GM19023 (cell line): ENCODE results near the gene HYDIN.
"Not testable (repeated sequence)": the region's sequence is repeated elsewhere in the genome, so short reads cannot be mapped to it uniquely, and the experiment has no call there.

Experiments used
- ATAC-seq: cut with Tn5 transposase; IDR thresholded peaks from one replicate; pipeline ENCODE4 v1.9.1; 2021; ENCODE audit warnings: mild to moderate bottlenecking, moderate library complexity; ENCODE audit not compliant: unreplicated experiment

HYDIN gene

GRCh38 chr16:71226229-71227141 is 4.0 kb downstream of the HYDIN start:
- no peak for ATAC-seq

- ATAC-seq: no peak
These were observed 5.4 kb downstream of the HYDIN start for GRCh38 chr16:71225145-71225544.

GRCh38 chr16:71218306-71218963 is 12.1 kb downstream of the HYDIN start:
- no peak for ATAC-seq

- ATAC-seq: no peak
These were observed 13.0 kb downstream of the HYDIN start for GRCh38 chr16:71217506-71217905.

- ATAC-seq: no peak
These were observed 13.8 kb downstream of the HYDIN start for GRCh38 chr16:71216714-71217113.

- ATAC-seq: no peak
These were observed 15.7 kb downstream of the HYDIN start for GRCh38 chr16:71214746-71215381.

GRCh38 chr16:71205482-71206131 is 24.9 kb downstream of the HYDIN start:
- no peak for ATAC-seq

GRCh38 chr16:71203631-71204030 is 26.9 kb downstream of the HYDIN start:
- ATAC-seq: no peak

GRCh38 chr16:71201556-71201955 is 29.0 kb downstream of the HYDIN start:
- no peak for ATAC-seq

- no peak for ATAC-seq
These were observed 29.5 kb downstream of the HYDIN start for GRCh38 chr16:71201054-71201453.

GRCh38 chr16:71198408-71198807 is 32.1 kb downstream of the HYDIN start:
- no peak for ATAC-seq

- ATAC-seq: no peak
These were observed 38.1 kb downstream of the HYDIN start for GRCh38 chr16:71192387-71192786.

GRCh38 chr16:71188956-71189712 is 41.4 kb downstream of the HYDIN start:
- ATAC-seq: no peak

GRCh38 chr16:71185347-71185746 is 45.2 kb downstream of the HYDIN start:
- ATAC-seq: no peak

- no peak for ATAC-seq
These were observed 51.0 kb downstream of the HYDIN start for GRCh38 chr16:71179569-71179968.

GRCh38 chr16:71172481-71173207 is 57.9 kb downstream of the HYDIN start:
- ATAC-seq: no peak

GRCh38 chr16:71161007-71161406 is 69.5 kb downstream of the HYDIN start:
- not testable (repeated sequence) for ATAC-seq

- not testable (repeated sequence) for ATAC-seq
These were observed 73.2 kb downstream of the HYDIN start for GRCh38 chr16:71157278-71157677.

GRCh38 chr16:71153329-71153728 is 77.2 kb downstream of the HYDIN start:
- not testable (repeated sequence) for ATAC-seq

GRCh38 chr16:71151654-71152053 is 78.9 kb downstream of the HYDIN start:
- not testable (repeated sequence) for ATAC-seq
